C4-2B (cell line): ENCODE measurements around the gene KCNJ9.

ENCODE experiments used
- ZFX ChIP-seq: fragments of 450-650 bp; IDR thresholded peaks from 2 replicates; pipeline ENCODE4 v1.6.1; 2017
- TF ChIP-seq, protein P1 (sequence below): fragments of 450-650 bp; conservative IDR thresholded peaks from 2 replicates; pipeline ENCODE4 v1.5.1; 2017; ENCODE audit warnings: mild to moderate bottlenecking

DNA sequence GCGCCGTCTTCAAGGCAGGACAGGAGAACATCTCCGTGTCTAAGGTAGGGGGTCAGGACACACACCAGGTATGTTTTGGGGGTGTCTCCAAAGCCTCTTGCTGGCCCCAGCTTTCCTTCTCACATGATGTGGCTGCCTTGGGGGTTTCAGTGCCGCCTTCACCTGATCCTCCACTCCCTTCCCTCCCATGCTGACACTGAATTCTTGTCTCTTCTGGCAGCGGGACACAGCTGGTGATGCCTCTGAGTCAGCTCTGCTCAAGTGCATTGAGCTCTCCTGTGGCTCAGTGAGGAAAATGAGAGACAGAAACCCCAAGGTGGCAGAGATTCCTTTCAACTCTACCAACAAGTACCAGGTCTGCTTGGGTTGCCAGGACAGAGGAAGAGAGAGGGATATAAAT lies 47.7 kb downstream of the KCNJ9 start:
- TF ChIP-seq, protein P1, sequence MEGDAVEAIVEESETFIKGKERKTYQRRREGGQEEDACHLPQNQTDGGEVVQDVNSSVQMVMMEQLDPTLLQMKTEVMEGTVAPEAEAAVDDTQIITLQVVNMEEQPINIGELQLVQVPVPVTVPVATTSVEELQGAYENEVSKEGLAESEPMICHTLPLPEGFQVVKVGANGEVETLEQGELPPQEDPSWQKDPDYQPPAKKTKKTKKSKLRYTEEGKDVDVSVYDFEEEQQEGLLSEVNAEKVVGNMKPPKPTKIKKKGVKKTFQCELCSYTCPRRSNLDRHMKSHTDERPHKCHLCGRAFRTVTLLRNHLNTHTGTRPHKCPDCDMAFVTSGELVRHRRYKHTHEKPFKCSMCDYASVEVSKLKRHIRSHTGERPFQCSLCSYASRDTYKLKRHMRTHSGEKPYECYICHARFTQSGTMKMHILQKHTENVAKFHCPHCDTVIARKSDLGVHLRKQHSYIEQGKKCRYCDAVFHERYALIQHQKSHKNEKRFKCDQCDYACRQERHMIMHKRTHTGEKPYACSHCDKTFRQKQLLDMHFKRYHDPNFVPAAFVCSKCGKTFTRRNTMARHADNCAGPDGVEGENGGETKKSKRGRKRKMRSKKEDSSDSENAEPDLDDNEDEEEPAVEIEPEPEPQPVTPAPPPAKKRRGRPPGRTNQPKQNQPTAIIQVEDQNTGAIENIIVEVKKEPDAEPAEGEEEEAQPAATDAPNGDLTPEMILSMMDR, result no peak
- no peak for TF ChIP-seq ZFX
